ENCODE data around the gene ZNF428.

GRCh38 chr19:43638995-43639518 is 19.6 kb upstream of the ZNF428 start:
- TF ChIP-seq, protein P1, sequence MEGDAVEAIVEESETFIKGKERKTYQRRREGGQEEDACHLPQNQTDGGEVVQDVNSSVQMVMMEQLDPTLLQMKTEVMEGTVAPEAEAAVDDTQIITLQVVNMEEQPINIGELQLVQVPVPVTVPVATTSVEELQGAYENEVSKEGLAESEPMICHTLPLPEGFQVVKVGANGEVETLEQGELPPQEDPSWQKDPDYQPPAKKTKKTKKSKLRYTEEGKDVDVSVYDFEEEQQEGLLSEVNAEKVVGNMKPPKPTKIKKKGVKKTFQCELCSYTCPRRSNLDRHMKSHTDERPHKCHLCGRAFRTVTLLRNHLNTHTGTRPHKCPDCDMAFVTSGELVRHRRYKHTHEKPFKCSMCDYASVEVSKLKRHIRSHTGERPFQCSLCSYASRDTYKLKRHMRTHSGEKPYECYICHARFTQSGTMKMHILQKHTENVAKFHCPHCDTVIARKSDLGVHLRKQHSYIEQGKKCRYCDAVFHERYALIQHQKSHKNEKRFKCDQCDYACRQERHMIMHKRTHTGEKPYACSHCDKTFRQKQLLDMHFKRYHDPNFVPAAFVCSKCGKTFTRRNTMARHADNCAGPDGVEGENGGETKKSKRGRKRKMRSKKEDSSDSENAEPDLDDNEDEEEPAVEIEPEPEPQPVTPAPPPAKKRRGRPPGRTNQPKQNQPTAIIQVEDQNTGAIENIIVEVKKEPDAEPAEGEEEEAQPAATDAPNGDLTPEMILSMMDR (IDR thresholded peaks at IDR 0.05), result no peak
- TF ChIP-seq EZH2 (IDR thresholded peaks at IDR 0.05), result no peak

Measured in neural progenitor cell (in vitro differentiated cells).